Measurements from ENCODE around the gene GALK1.

The GALK1 gene

GRCh38 chr17:75791254-75791653, 26.3 kb upstream of the GALK1 start:
- H3K36me3 ChIP-seq: peaks cover 0 to 15% (median 3%) of the 10 kb centered on the region in 3 donors
- TF ChIP-seq CTCF (IDR thresholded peaks at IDR 0.05): no peak
- no peak overlapping the region for H3K27ac ChIP-seq
- H3K4me3 ChIP-seq: no peak overlapping the region
- DNase-seq: no peak
- no peaks in the 10 kb centered on the region for H3K27me3 ChIP-seq
- peaks cover 0 to 30% (median 17%) of the 10 kb centered on the region in 4 donors for H3K4me1 ChIP-seq
- no peaks in the 10 kb centered on the region for H3K9me3 ChIP-seq
- intact Hi-C loops (cut with DNase I; ENCODE audit: low total_unique reads): no loop called here

DNA sequence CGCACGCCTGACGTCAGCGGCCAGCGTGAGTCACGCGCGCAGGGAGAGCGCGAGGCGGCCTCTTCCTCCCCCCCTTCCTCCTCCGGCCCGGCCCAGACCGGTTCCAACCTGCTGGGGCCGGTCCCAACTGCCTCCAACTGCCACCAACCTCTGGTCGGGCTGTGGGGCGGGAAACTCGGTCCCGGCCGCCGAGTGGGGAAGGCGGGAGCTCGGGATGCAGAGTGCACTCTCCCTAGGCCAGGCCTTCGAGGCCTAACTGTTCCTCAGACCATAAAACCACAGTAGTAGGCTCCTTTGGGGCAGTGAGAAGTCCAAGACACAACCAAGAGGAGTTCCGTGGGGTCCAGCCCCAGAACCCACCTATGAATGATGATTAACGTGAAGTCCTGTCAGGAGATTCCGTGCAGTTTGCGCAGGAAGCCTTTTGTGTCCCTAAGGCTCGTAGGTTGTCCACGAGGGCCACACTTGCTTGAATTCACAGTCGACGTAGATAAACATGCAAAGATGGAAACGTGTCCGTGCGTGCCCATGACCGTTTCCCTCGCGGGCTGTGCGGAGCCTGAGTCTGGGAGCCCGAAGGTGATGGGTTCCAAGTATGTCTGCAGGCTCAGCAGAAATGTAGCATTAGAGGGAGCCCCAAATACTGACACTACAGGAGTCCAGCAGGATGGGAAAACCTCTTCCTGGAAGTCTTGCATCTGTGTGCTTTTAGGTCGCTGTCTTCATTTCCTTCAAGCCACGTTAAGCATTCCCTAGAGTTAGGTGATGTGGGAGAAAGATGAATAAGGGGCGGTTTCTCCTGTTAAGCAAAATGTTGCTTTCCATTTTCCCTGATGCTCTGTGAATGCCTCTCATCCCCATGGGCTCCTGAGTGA, 20.3 kb upstream of the GALK1 start:
- DNase-seq: peak; percentile 83 to 96
- H3K4me3 ChIP-seq: peak overlapping the region; percentile 60 to 71
- intact Hi-C loops (cut with DNase I; ENCODE audit: low total_unique reads): no loop called here
- no peaks in the 10 kb centered on the region for H3K9me3 ChIP-seq
- no peaks in the 10 kb centered on the region for H3K36me3 ChIP-seq
- H3K27me3 ChIP-seq: no peaks in the 10 kb centered on the region
- TF ChIP-seq CTCF (IDR thresholded peaks at IDR 0.05): no peak
- H3K27ac ChIP-seq: peak overlapping the region; percentile 95 to 96
- H3K4me1 ChIP-seq: peaks cover 4 to 57% (median 39%) of the 10 kb centered on the region in 4 donors

DNA sequence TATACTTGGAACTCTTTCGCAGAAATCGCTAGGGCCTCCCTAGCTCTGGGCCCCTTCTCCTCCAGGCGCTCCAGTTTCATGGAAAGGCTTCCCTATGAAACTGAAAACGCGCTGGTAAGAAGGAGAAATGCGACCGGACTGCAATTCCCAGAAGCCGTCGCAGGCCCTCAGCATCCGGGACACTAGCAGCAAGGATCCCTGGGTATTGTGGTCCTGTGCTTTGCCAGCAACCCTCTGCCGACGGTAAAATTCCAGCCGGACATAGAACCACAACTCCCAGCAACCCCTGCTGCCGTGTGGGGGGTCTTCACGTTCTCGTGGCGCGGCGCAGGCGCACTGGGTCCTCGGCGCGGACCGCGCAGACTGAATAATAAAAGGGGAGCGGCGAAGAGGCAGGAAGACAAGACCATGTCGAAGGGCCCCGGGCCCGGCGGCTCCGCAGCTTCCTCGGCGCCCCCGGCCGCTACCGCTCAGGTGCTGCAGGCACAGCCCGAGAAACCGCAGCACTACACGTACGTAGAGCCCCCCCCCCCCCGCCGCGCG, 19.6 kb upstream of the GALK1 start, which contains the start of gene UNK:
Gene UNK, plus strand, starts transcription at position 334 of the 543 bp plus-strand sequence. Its CDS starts 75 bp downstream, at position 409.
- Histone ChIP-seq H3K4me1 (peaks cover 4 to 59% (median 41%) of the 10 kb centered on the region in 4 donors), H3K36me3 (no peaks in the 10 kb centered on the region), H3K27ac (peak within 1 kb of the TSS; percentile 95 to 96), H3K4me3 (peak within 1 kb of the TSS; percentile 60 to 71), H3K27me3 (no peaks in the 10 kb centered on the region), H3K9me3 (no peaks in the 10 kb centered on the region)
- TF ChIP-seq CTCF (IDR thresholded peaks at IDR 0.05): no peak
- intact Hi-C loops (cut with DNase I; ENCODE audit: low total_unique reads): no loop called here
- peak; percentile 98 to 99 for DNase-seq

- TF ChIP-seq CTCF (IDR thresholded peaks at IDR 0.05): no peak
- peaks cover 4 to 54% (median 41%) of the 10 kb centered on the region in 4 donors for H3K4me1 ChIP-seq
- peak in 1 of 2 donors; percentile 78 for DNase-seq
- intact Hi-C loops (cut with DNase I; ENCODE audit: low total_unique reads): no loop called here
- H3K27ac ChIP-seq: peak overlapping the region; percentile 95 to 96
- H3K9me3 ChIP-seq: no peaks in the 10 kb centered on the region
- H3K36me3 ChIP-seq: peaks cover 2 to 5% (median 2%) of the 10 kb centered on the region in 3 donors
- H3K27me3 ChIP-seq: no peaks in the 10 kb centered on the region
- H3K4me3 ChIP-seq: peak overlapping the region; percentile 60 to 71
Observed at GRCh38 chr17:75783803-75784472, 18.9 kb upstream of the GALK1 start.

DNA sequence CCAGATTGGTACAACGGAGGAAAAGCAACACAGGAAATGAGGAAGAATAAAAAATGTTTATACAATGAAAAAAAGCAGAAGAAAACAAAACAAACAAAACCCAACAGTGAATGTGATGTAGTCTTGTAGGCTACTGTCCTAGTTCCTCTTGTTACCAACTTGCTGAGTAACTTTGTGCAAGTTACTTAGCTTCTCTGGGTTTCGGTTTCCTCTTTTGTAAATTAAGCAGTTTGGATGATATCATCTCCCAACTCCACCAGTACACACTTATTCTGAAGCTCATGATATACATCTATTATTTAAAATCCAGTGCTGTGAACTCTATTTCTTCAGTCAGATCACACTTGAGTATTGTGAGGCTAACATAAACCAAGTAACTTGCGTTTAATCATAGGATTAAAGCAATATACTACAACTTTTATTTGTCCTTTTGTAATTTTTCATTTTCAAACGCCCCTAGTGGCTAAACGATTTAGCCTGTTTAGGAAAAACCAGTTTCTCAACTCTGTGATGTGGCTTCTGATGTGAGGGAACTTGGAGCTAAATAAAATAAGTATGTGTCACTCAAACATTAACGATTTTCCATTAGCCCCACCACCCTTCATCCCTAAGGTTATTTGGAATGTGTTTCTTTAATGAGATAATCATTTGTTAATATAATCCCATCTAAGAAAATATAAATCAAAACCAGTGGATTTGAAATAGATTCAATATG, 18.2 kb upstream of the GALK1 start:
- Histone ChIP-seq H3K9me3 (no peaks in the 10 kb centered on the region), H3K27me3 (no peaks in the 10 kb centered on the region), H3K36me3 (peaks cover 9 to 12% (median 9%) of the 10 kb centered on the region in 3 donors), H3K4me1 (peaks cover 4 to 51% (median 39%) of the 10 kb centered on the region in 4 donors), H3K27ac (peak overlapping the region; percentile 95 to 96), H3K4me3 (peak overlapping the region; percentile 2 to 19)
- DNase-seq: no peak
- TF ChIP-seq CTCF (IDR thresholded peaks at IDR 0.05): peak; percentile 68 to 73
- intact Hi-C loops (cut with DNase I; ENCODE audit: low total_unique reads): no loop called here

Measured in tibial artery (tissue), 4 donors.